CD14-positive monocyte (primary cell): ENCODE measurements around the gene PEMT. TPM values are rescaled to one million over a fixed set of nuclear protein-coding genes. Genes with fewer than 3 reads are reported as not detected.

Experiments used
- DNase-seq, 3 donors: peaks; one replicate each; pipeline ENCODE4 v3.0.0-alpha.2; 2011 to 2022
- H2AFZ ChIP-seq: 2 replicates; pipeline ENCODE4 v1.6.0; 2012; ENCODE audit warnings: mild to moderate bottlenecking, low read depth, low read length, inconsistent platforms; ENCODE audit not compliant: insufficient read depth, poor library complexity, severe bottlenecking
- H3K27ac ChIP-seq, 2 donors: 1 replicate in 1 of 2; 2 replicates in 1 of 2; pipeline ENCODE4 v1.5.1; 2012 to 2013; ENCODE audit warnings: low read length in 2 of 2, control low read depth in 1 of 2, inconsistent platforms in 1 of 2, low read depth in 1 of 2, mild to moderate bottlenecking in 1 of 2
- H3K27me3 ChIP-seq, 2 donors: one replicate each; pipeline versions ENCODE4 v1.6.0 to v1.6.1; 2011 to 2013; ENCODE audit warnings: low read length in 2 of 2; ENCODE audit not compliant: control insufficient read depth in 2 of 2, insufficient read depth in 2 of 2
- H3K36me3 ChIP-seq, 2 donors: replicated peaks in 1 of 2; 1 replicate in 1 of 2; 2 replicates in 1 of 2; pipeline versions ENCODE4 v1.5.1 to v1.6.1; 2012 to 2013; ENCODE audit warnings: low read length in 2 of 2, control low read depth in 1 of 2, inconsistent platforms in 1 of 2, mild to moderate bottlenecking in 1 of 2; ENCODE audit not compliant: insufficient read depth in 2 of 2, control insufficient read depth in 1 of 2
- H3K4me1 ChIP-seq, 2 donors: 1 replicate in 1 of 2; 2 replicates in 1 of 2; pipeline versions ENCODE4 v1.5.1 to v1.6.1; 2012 to 2013; ENCODE audit warnings: low read length in 2 of 2, control low read depth in 1 of 2, inconsistent platforms in 1 of 2, mild to moderate bottlenecking in 1 of 2, moderate library complexity in 1 of 2; ENCODE audit not compliant: insufficient read depth in 2 of 2, control insufficient read depth in 1 of 2
- H3K4me2 ChIP-seq: replicated peaks from 2 replicates; pipeline ENCODE3; 2012; ENCODE audit warnings: low read length, moderate library complexity, mild to moderate bottlenecking; ENCODE audit not compliant: poor library complexity, severe bottlenecking; ENCODE audit errors: extremely low read depth
- H3K4me3 ChIP-seq, 3 experiments: fragments of 200-600 bp in 1 of 3; sonication (generic) in 1 of 3; replicated peaks in 1 of 3; 1 replicate in 2 of 3; 2 replicates in 1 of 3; pipeline ENCODE4 v1.5.1; 2011 to 2013; ENCODE audit warnings: low read length in 3 of 3, mild to moderate bottlenecking in 3 of 3, control low read depth in 2 of 3, low read depth in 2 of 3, inconsistent platforms in 1 of 3, moderate library complexity in 1 of 3
- H3K79me2 ChIP-seq: 2 replicates; pipeline ENCODE4 v1.6.0; 2012; ENCODE audit warnings: mild to moderate bottlenecking, control low read depth, inconsistent platforms, low read length, moderate library complexity; ENCODE audit not compliant: insufficient read depth
- H3K9ac ChIP-seq: 2 replicates; pipeline ENCODE4 v1.6.0; 2017; ENCODE audit warnings: low read length, mild to moderate bottlenecking; ENCODE audit not compliant: insufficient read depth, poor library complexity, severe bottlenecking
- H3K9me3 ChIP-seq, 2 donors: replicated peaks in 1 of 2; 1 replicate in 1 of 2; 2 replicates in 1 of 2; pipeline versions ENCODE4 v1.5.1 to v1.6.1; 2012 to 2013; ENCODE audit warnings: low read length in 2 of 2, control low read depth in 1 of 2; ENCODE audit not compliant: control insufficient read depth in 1 of 2, insufficient read depth in 1 of 2
- H4K20me1 ChIP-seq: 2 replicates; pipeline ENCODE4 v1.6.0; 2012; ENCODE audit warnings: mild to moderate bottlenecking, low read length, control low read depth, moderate library complexity; ENCODE audit not compliant: insufficient read depth
- H3K27ac Mint-ChIP-seq, 7 donors: one replicate each; pipeline ENCODE4 v1.8.0; 2020; ENCODE audit warnings: mild to moderate bottlenecking in 7 of 7, mixed read lengths in 7 of 7, moderate library complexity in 6 of 7, inconsistent platforms in 2 of 7
- H3K27me3 Mint-ChIP-seq, 3 donors: one replicate each; pipeline ENCODE4 v1.8.0; 2021 to 2022; ENCODE audit warnings: low read depth in 3 of 3, mild to moderate bottlenecking in 3 of 3, mixed read lengths in 3 of 3, moderate library complexity in 3 of 3, inconsistent platforms in 1 of 3
- H3K36me3 Mint-ChIP-seq, 2 donors: one replicate each; pipeline ENCODE4 v1.8.0; 2020; ENCODE audit warnings: mixed read lengths in 2 of 2, inconsistent platforms in 1 of 2, mild to moderate bottlenecking in 1 of 2
- H3K4me1 Mint-ChIP-seq: one replicate; pipeline ENCODE4 v1.8.0; 2020; ENCODE audit warnings: mild to moderate bottlenecking, mixed read lengths
- H3K4me3 Mint-ChIP-seq, 2 donors: one replicate each; pipeline ENCODE4 v1.8.0; 2020; ENCODE audit warnings: mild to moderate bottlenecking in 2 of 2, mixed read lengths in 2 of 2, moderate library complexity in 1 of 2
- H3K9me3 Mint-ChIP-seq, 7 donors: one replicate each; pipeline ENCODE4 v1.8.0; 2020 to 2022; ENCODE audit warnings: mixed read lengths in 7 of 7, mild to moderate bottlenecking in 6 of 7, moderate library complexity in 6 of 7, inconsistent platforms in 2 of 7
- WGBS: methylation state at CpG from one replicate; pipeline ENCODE4 v1.1.5; 2013; ENCODE audit warnings: missing lambda C conversion rate; ENCODE audit not compliant: insufficient coverage; 5-methylcytosine and 5-hydroxymethylcytosine counted together
- intact Hi-C, 2 donors: fragments of 100-400 bp; cut with micrococcal nuclease; formaldehyde crosslinking; loops; one replicate each; pipeline versions ENCODE4 v1.15.0 to v1.15.1; 2023
- polyA plus RNA-seq, 3 donors: library from polyadenylated mRNA; depleted of rRNA in 1 of 3; unstranded in 2 of 3; stranded (reverse) in 1 of 3; fragments of 300-500 nt in 2 of 3; fragments of >200 nt in 1 of 3; fragmentation: Illumina TruSeq in 2 of 3; gene quantifications; 1 replicate in 2 of 3; 2 replicates in 1 of 3; pipeline ENCODE4 v1.2.3, GENCODE V29; 2012 to 2021
- TF ChIP-seq, protein P1 (sequence below): fragments of 200-600 bp; IDR thresholded peaks from one replicate; pipeline ENCODE4 v1.8.0; 2022; ENCODE audit warnings: antibody characterized with exemption, mild to moderate bottlenecking

PEMT gene
- polyA plus RNA-seq, 3 donors, result 26.7 to 41.0 (median 38.4) TPM

DNA sequence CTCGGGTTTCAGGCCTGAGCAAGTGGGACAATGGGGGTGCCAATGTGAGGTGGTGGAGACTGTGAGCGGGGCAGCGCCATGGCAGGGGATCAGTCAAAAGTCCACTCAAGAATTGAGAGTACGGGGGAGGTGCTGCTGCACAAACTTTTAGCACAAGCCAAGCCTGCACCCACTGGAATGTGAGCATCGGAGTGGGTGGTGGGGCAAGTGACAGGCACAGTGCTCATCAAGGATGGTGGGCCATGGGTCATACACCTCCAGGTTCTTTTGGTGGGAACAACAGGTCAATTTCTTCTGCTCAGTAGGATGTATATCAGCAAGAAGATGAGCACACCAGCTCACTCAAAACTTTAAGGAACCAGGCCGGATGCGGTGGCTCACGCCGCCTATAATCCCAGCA lies 32.4 kb upstream of the PEMT start:
- Histone ChIP-seq H3K9ac (no peak overlapping the region), H4K20me1 (no peaks in the 10 kb centered on the region), H3K4me2 (no peak overlapping the region), H3K4me1 (peaks cover 45 to 69% of the 10 kb centered on the region in 2 donors), H3K9me3 (peaks cover 0 to 5% of the 10 kb centered on the region in 2 donors), H2AFZ (no peak overlapping the region), H3K27me3 (no peaks in the 10 kb centered on the region), H3K36me3 (no peaks in the 10 kb centered on the region), H3K79me2 (no peaks in the 10 kb centered on the region), H3K4me3 (no peak overlapping the region), H3K27ac (no peak overlapping the region)
- peaks cover 3% of the 10 kb centered on the region in 2 donors for H3K36me3 Mint-ChIP-seq
- WGBS, result 100% methylated on average over 5 of the region's 9 CpGs
- H3K4me1 Mint-ChIP-seq, result peaks cover 56% of the 10 kb centered on the region
- peak overlapping the region in 1 of 7 donors; percentile 60 for H3K27ac Mint-ChIP-seq
- TF ChIP-seq, protein P1, sequence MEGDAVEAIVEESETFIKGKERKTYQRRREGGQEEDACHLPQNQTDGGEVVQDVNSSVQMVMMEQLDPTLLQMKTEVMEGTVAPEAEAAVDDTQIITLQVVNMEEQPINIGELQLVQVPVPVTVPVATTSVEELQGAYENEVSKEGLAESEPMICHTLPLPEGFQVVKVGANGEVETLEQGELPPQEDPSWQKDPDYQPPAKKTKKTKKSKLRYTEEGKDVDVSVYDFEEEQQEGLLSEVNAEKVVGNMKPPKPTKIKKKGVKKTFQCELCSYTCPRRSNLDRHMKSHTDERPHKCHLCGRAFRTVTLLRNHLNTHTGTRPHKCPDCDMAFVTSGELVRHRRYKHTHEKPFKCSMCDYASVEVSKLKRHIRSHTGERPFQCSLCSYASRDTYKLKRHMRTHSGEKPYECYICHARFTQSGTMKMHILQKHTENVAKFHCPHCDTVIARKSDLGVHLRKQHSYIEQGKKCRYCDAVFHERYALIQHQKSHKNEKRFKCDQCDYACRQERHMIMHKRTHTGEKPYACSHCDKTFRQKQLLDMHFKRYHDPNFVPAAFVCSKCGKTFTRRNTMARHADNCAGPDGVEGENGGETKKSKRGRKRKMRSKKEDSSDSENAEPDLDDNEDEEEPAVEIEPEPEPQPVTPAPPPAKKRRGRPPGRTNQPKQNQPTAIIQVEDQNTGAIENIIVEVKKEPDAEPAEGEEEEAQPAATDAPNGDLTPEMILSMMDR, result no peak
- peaks cover 3 to 9% (median 7%) of the 10 kb centered on the region in 7 donors for H3K9me3 Mint-ChIP-seq
- intact Hi-C loops, result no loop called here
- DNase-seq, result no peak
- peaks cover 2 to 5% (median 3%) of the 10 kb centered on the region in 3 donors for H3K27me3 Mint-ChIP-seq
- no peak overlapping the region for H3K4me3 Mint-ChIP-seq

- Mint-ChIP-seq H3K4me1 (peaks cover 47% of the 10 kb centered on the region), H3K4me3 (peak overlapping the region; percentile 67 to 88), H3K27ac (peak overlapping the region; percentile 84 to 93 (median 87)), H3K36me3 (peaks cover 3% of the 10 kb centered on the region in 2 donors), H3K9me3 (peaks cover 3 to 10% (median 9%) of the 10 kb centered on the region in 7 donors), H3K27me3 (peaks cover 3 to 6% (median 4%) of the 10 kb centered on the region in 3 donors)
- Histone ChIP-seq H3K27ac (peak overlapping the region; percentile 58 to 72), H3K9ac (no peak overlapping the region), H3K4me1 (peaks cover 36 to 50% of the 10 kb centered on the region in 2 donors), H3K4me2 (peak overlapping the region; percentile 63), H2AFZ (no peak overlapping the region), H3K79me2 (no peaks in the 10 kb centered on the region), H3K36me3 (no peaks in the 10 kb centered on the region), H4K20me1 (no peaks in the 10 kb centered on the region), H3K4me3 (peak overlapping the region in 2 of 3 experiments; percentile 9 to 57), H3K9me3 (peaks cover 0 to 5% of the 10 kb centered on the region in 2 donors), H3K27me3 (no peaks in the 10 kb centered on the region)
- TF ChIP-seq, protein P1, result no peak
- 31% methylated on average over 6 of the region's 6 CpGs for WGBS
- DNase-seq, result peak in 2 of 3 donors; percentile 53 to 69
- intact Hi-C loops, result no loop called here
Observed at GRCh38 chr17:17621254-17621653, 29.7 kb upstream of the PEMT start.
